GM21515 (cell line): ENCODE results near the gene SAP30L.
A peak's percentile ranks its signal among the peaks of the same experiment; 100 is the strongest.

Experiments used
- ATAC-seq: cut with Tn5 transposase; IDR thresholded peaks from one replicate; pipeline ENCODE4 v1.9.1; 2021; ENCODE audit not compliant: unreplicated experiment

The SAP30L gene

GRCh38 chr5:154479944-154480750, 34.4 kb downstream of the SAP30L start:
- no peak for ATAC-seq

- no peak for ATAC-seq
These were observed 35.0 kb downstream of the SAP30L start for GRCh38 chr5:154480847-154481246.

GRCh38 chr5:154481584-154482381, 36.0 kb downstream of the SAP30L start:
- ATAC-seq, result no peak

- ATAC-seq, result no peak
These were observed 37.0 kb downstream of the SAP30L start for GRCh38 chr5:154482528-154483449.

GRCh38 chr5:154483654-154484392, 38.0 kb downstream of the SAP30L start:
- ATAC-seq, result no peak

GRCh38 chr5:154484393-154485095, 38.7 kb downstream of the SAP30L start:
- no peak for ATAC-seq

- no peak for ATAC-seq
These were observed 39.3 kb downstream of the SAP30L start for GRCh38 chr5:154485096-154485491.

- no peak for ATAC-seq
These were observed 40.1 kb downstream of the SAP30L start for GRCh38 chr5:154485850-154486426.

GRCh38 chr5:154486427-154486866, 40.6 kb downstream of the SAP30L start:
- no peak for ATAC-seq

GRCh38 chr5:154487541-154487940, 41.7 kb downstream of the SAP30L start:
- ATAC-seq, result peak; percentile 96

- no peak for ATAC-seq
These were observed 46.1 kb downstream of the SAP30L start for GRCh38 chr5:154491941-154492340.

- ATAC-seq, result no peak
These were observed 47.5 kb downstream of the SAP30L start for GRCh38 chr5:154493274-154493673.

GRCh38 chr5:154494036-154494435, 48.2 kb downstream of the SAP30L start:
- no peak for ATAC-seq

- no peak for ATAC-seq
These were observed 52.8 kb downstream of the SAP30L start for GRCh38 chr5:154498591-154498990.

- no peak for ATAC-seq
These were observed 53.2 kb downstream of the SAP30L start for GRCh38 chr5:154498994-154499393.

GRCh38 chr5:154501566-154501965, 55.8 kb downstream of the SAP30L start:
- no peak for ATAC-seq

- no peak for ATAC-seq
These were observed 56.4 kb downstream of the SAP30L start for GRCh38 chr5:154502180-154502579.

- ATAC-seq, result no peak
These were observed 57.9 kb downstream of the SAP30L start for GRCh38 chr5:154503698-154504039.

GRCh38 chr5:154505567-154505966, 59.8 kb downstream of the SAP30L start:
- ATAC-seq, result no peak
